HepG2 (cell line): ENCODE results near the gene DEDD2.

Experiments
- ARID2 ChIP-seq: sonication (generic); formaldehyde crosslinking; IDR thresholded peaks from 2 replicates; pipeline ENCODE4 v1.8.1; 2022; ENCODE audit warnings: mild to moderate bottlenecking, missing genetic modification reagents, borderline replicate concordance
- CTCF ChIP-seq: sonication (generic); formaldehyde crosslinking; IDR thresholded peaks from 2 replicates; pipeline ENCODE4 v1.5.0; 2020; ENCODE audit warnings: mild to moderate bottlenecking, missing genetic modification reagents, moderate library complexity
- ERF ChIP-seq: IDR thresholded peaks from 2 replicates; pipeline ENCODE4 v1.6.1; 2018; ENCODE audit warnings: missing biosample characterization, missing genetic modification reagents
- EZH2 ChIP-seq: conservative IDR thresholded peaks from 2 replicates; pipeline ENCODE4 v1.6.1; 2012; ENCODE audit warnings: mild to moderate bottlenecking, low read depth, low read length, moderate library complexity
- GRHL1 ChIP-seq: sonication (generic); formaldehyde crosslinking; conservative IDR thresholded peaks from 2 replicates; pipeline ENCODE4 v1.8.0; 2022; ENCODE audit warnings: missing genetic modification reagents
- RAD51 ChIP-seq: fragments of 450-650 bp; IDR thresholded peaks from 2 replicates; pipeline ENCODE4 v1.6.1; 2016; ENCODE audit warnings: borderline replicate concordance
- TARDBP ChIP-seq: sonication (generic); formaldehyde crosslinking; IDR thresholded peaks from 2 replicates; pipeline ENCODE4 v1.8.0; 2022; ENCODE audit warnings: mild to moderate bottlenecking, missing genetic modification reagents
- ZNF530 ChIP-seq: sonication (generic); formaldehyde crosslinking; IDR thresholded peaks from 2 replicates; pipeline ENCODE4 v1.5.0; 2020; ENCODE audit warnings: low read depth, mild to moderate bottlenecking, missing genetic modification reagents

DNA sequence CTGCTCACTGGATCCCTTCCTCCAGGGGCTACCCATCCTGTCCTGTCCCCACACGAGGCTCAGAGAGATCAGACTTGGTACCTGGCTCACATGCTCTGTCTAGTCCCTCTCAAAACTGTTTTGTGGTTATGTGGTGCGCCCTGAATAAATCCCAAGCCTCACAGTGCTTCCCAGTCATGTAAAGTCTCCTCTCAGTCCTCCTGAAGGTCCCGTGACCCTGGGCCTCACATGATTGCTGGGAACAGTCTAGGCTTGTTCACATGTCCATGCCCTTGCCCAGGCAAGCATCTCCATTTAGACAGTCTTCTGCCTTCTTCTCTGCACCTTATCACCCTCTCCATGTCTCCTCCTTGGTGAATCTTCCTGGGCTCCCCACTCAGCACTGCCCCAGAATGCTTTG lies 49.3 kb downstream of the DEDD2 start:
- no peak for TF ChIP-seq ARID2 (CRISPR knock-in tag)
- no peak for TF ChIP-seq TARDBP (CRISPR knock-in tag)
- TF ChIP-seq ERF: no peak
- TF ChIP-seq ZNF530: no peak
- TF ChIP-seq CTCF: no peak
- no peak for TF ChIP-seq RAD51
- no peak for TF ChIP-seq EZH2
- TF ChIP-seq GRHL1: no peak
